GM12878 (cell line): Measurements from ENCODE around the gene CENPX. TPM values are rescaled to one million over a fixed set of nuclear protein-coding genes. Genes with fewer than 3 reads are reported as not detected.

ENCODE experiments used
- ATAC-seq: fragments of 200-7000 bp; cut with Tn5 transposase; 3 replicates; pipeline ENCODE4 v1.9.1; 2020; ENCODE audit warnings: mild to moderate bottlenecking, moderate library complexity
- BruUV-seq: library from RNA; stranded (reverse); fragments of 400-500 nt; replicated peaks from 2 replicates; lab custom pipeline; 2021; lab: Mats Ljungman, UMichigan
- CTCF ChIA-PET: fragments of 300-600 bp; sonication (Branson Sonifier 250); formaldehyde crosslinking; extraction: SDS; loops from one replicate; lab custom pipeline; 2021; ENCODE audit warnings: inconsistent platforms; lab: Yijun Ruan, JAX
- POLR2A ChIA-PET: fragments of 350-600 bp; formaldehyde crosslinking; extraction: SDS; loops from one replicate; lab custom pipeline; 2021; ENCODE audit warnings: inconsistent platforms; lab: Charles Lee
- RAD21 ChIA-PET: fragments of 300-600 bp; sonication (Branson Sonifier 250); formaldehyde crosslinking; loops from one replicate; lab custom pipeline; 2023; ENCODE audit warnings: antibody characterized with exemption; ENCODE audit not compliant: unreplicated experiment; lab: Charles Lee
- SMC1A ChIA-PET: fragments of 300-600 bp; sonication (Branson Sonifier 250); formaldehyde crosslinking; loops from one replicate; lab custom pipeline; 2023; ENCODE audit not compliant: unreplicated experiment, uncharacterized antibody; lab: Charles Lee
- DNase-seq: peaks from one replicate; pipeline ENCODE4 v3.0.0-alpha.2; 2011; ENCODE audit warnings: low read depth, low spot score
- FAIRE-seq: peaks from 3 replicates; lab custom pipeline; 2011; peaks lifted over from hg19 to GRCh38; lab: Jason Lieb, UNC
- H2AFZ ChIP-seq: 2 replicates; pipeline ENCODE4 v1.6.0; 2011; ENCODE audit warnings: low read depth, low read length, control low read depth; ENCODE audit not compliant: control insufficient read depth
- H3K27ac ChIP-seq: 2 replicates; pipeline ENCODE4 v1.5.1; 2011; ENCODE audit warnings: control low read depth; ENCODE audit not compliant: control insufficient read depth, insufficient read depth
- H3K27me3 ChIP-seq, 2 experiments: replicated peaks in 1 of 2; 2 replicates each; pipeline versions ENCODE4 v1.6.0 to v1.6.1; 2011; ENCODE audit warnings: low read length in 1 of 2; ENCODE audit not compliant: control insufficient read depth in 2 of 2, insufficient read depth in 2 of 2
- H3K36me3 ChIP-seq, 2 experiments: 2 replicates each; pipeline ENCODE4 v1.5.1; 2011; ENCODE audit warnings: low read length in 1 of 2; ENCODE audit not compliant: control insufficient read depth in 2 of 2, insufficient read depth in 2 of 2
- H3K4me1 ChIP-seq: 2 replicates; pipeline ENCODE4 v1.6.1; 2011; ENCODE audit warnings: mild to moderate bottlenecking, low read length, moderate library complexity, mixed read lengths; ENCODE audit not compliant: control insufficient read depth, insufficient read depth
- H3K4me2 ChIP-seq: 2 replicates; pipeline ENCODE4 v1.6.0; 2011; ENCODE audit warnings: control low read depth; ENCODE audit not compliant: control insufficient read depth, insufficient read depth
- H3K4me3 ChIP-seq: fragments of 200-600 bp; sonication (generic); 2 replicates; pipeline ENCODE4 v1.5.1; 2016
- H3K79me2 ChIP-seq: 2 replicates; pipeline ENCODE4 v1.6.0; 2011; ENCODE audit warnings: low read length; ENCODE audit not compliant: control insufficient read depth, insufficient read depth
- H3K9ac ChIP-seq: 2 replicates; pipeline ENCODE4 v1.8.0; 2011; ENCODE audit warnings: low read length, control low read depth, mixed read lengths; ENCODE audit not compliant: control insufficient read depth, insufficient read depth
- H3K9me3 ChIP-seq: replicated peaks from 3 replicates; pipeline ENCODE4 v1.5.1; 2011; ENCODE audit warnings: mild to moderate bottlenecking, low read length; ENCODE audit not compliant: control insufficient read depth, insufficient read depth
- H4K20me1 ChIP-seq: 2 replicates; pipeline ENCODE4 v1.6.0; 2011; ENCODE audit not compliant: control insufficient read depth, insufficient read depth
- ASH2L ChIP-seq: fragments of 300-600, 200-600 bp; sonication (generic); IDR thresholded peaks from 2 replicates; pipeline ENCODE4 v1.6.1; 2017; ENCODE audit warnings: low read depth, mild to moderate bottlenecking, borderline replicate concordance
- BHLHE40 ChIP-seq, 2 experiments: fragments of 450-650 bp in 1 of 2; IDR thresholded peaks; 2 replicates each; pipeline ENCODE4 v1.6.1; 2011 to 2017; ENCODE audit warnings: low read depth in 2 of 2, borderline replicate concordance in 1 of 2, improper control_type of control experiment in 1 of 2, low read length in 1 of 2, mild to moderate bottlenecking in 1 of 2
- DPF2 ChIP-seq: fragments of 450-650 bp; IDR thresholded peaks from 2 replicates; pipeline ENCODE4 v1.6.1; 2017; ENCODE audit warnings: mild to moderate bottlenecking
- FOS ChIP-seq: IDR thresholded peaks from 3 replicates; pipeline ENCODE4 v1.6.1; 2011; ENCODE audit warnings: borderline replicate concordance; ENCODE audit not compliant: insufficient read length; ENCODE audit errors: extremely low read depth
- HDAC6 ChIP-seq: fragments of 200-600 bp; sonication (generic); IDR thresholded peaks from one replicate; pipeline ENCODE4 v1.8.0; 2017; ENCODE audit warnings: antibody characterized with exemption; ENCODE audit not compliant: unreplicated experiment
- JUNB ChIP-seq: IDR thresholded peaks from 2 replicates; pipeline ENCODE4 v1.6.1; 2016; ENCODE audit warnings: antibody characterized with exemption, mild to moderate bottlenecking
- NFIC ChIP-seq: IDR thresholded peaks from 2 replicates; pipeline ENCODE4 v1.6.1; 2012; ENCODE audit warnings: low read depth, mild to moderate bottlenecking, inconsistent platforms, low read length, moderate library complexity
- NFYB ChIP-seq: IDR thresholded peaks from 2 replicates; pipeline ENCODE4 v1.6.1; 2011; ENCODE audit warnings: low read depth, mild to moderate bottlenecking, low read length, improper control_type of control experiment, moderate library complexity; ENCODE audit not compliant: insufficient read depth
- PAX5 ChIP-seq: IDR thresholded peaks from 2 replicates; pipeline ENCODE4 v1.6.1; 2011; ENCODE audit warnings: low read depth, low read length, borderline replicate concordance
- RB1 ChIP-seq: fragments of 450-650 bp; formaldehyde crosslinking; IDR thresholded peaks from 2 replicates; pipeline ENCODE4 v1.6.1; 2017; ENCODE audit warnings: mild to moderate bottlenecking, borderline replicate concordance
- RFX5 ChIP-seq: IDR thresholded peaks from 2 replicates; pipeline ENCODE4 v1.6.1; 2011; ENCODE audit warnings: low read depth, low read length, improper control_type of control experiment
- SKIL ChIP-seq: fragments of 450-650 bp; IDR thresholded peaks from 2 replicates; pipeline ENCODE4 v1.6.1; 2017; ENCODE audit warnings: mild to moderate bottlenecking, low read depth, inconsistent platforms; ENCODE audit not compliant: poor library complexity, severe bottlenecking
- SPI1 ChIP-seq: IDR thresholded peaks from 2 replicates; pipeline ENCODE4 v1.6.1; 2011; ENCODE audit warnings: low read depth, mild to moderate bottlenecking, low read length, moderate library complexity, borderline replicate concordance; ENCODE audit not compliant: insufficient read depth
- STAT3 ChIP-seq: IDR thresholded peaks from 2 replicates; pipeline ENCODE4 v1.6.1; 2011; ENCODE audit warnings: low read depth, low read length, improper control_type of control experiment
- TAF1 ChIP-seq: IDR thresholded peaks from 2 replicates; pipeline ENCODE4 v1.6.1; 2011; ENCODE audit warnings: mild to moderate bottlenecking, low read depth, low read length, borderline replicate concordance
- WRNIP1 ChIP-seq: IDR thresholded peaks from 2 replicates; pipeline ENCODE4 v1.6.1; 2011; ENCODE audit warnings: low read depth, low read length, improper control_type of control experiment, borderline replicate concordance
- ZNF207 ChIP-seq: fragments of 450-650 bp; IDR thresholded peaks from 2 replicates; pipeline ENCODE4 v1.6.1; 2014; ENCODE audit warnings: antibody characterized with exemption, mild to moderate bottlenecking, borderline replicate concordance
- ZNF24 ChIP-seq: fragments of 450-650 bp; IDR thresholded peaks from 2 replicates; pipeline ENCODE4 v1.6.1; 2017; ENCODE audit warnings: antibody characterized with exemption, mild to moderate bottlenecking
- ZNF274 ChIP-seq: IDR thresholded peaks from one replicate; pipeline ENCODE4 v1.8.0; 2011; ENCODE audit not compliant: insufficient read length, insufficient read depth
- ZSCAN29 ChIP-seq: fragments of 450-650 bp; IDR thresholded peaks from 2 replicates; pipeline ENCODE4 v1.6.1; 2017; ENCODE audit warnings: mild to moderate bottlenecking, moderate library complexity
- WGBS: methylation state at CpG from one replicate; pipeline ENCODE4 v1.1.6; 2016; ENCODE audit warnings: low lambda C conversion rate; ENCODE audit not compliant: insufficient replicate concordance, insufficient coverage; ENCODE audit errors: missing lambda C conversion rate; 5-methylcytosine and 5-hydroxymethylcytosine counted together
- in situ Hi-C: fragments of 300-500 bp; cut with MboI; formaldehyde crosslinking; loops from 9 replicates; pipeline ENCODE4 v1.14.3; 2018; ENCODE audit warnings: mixed read lengths
- intact Hi-C: fragments of 100-400 bp; cut with micrococcal nuclease; formaldehyde crosslinking; loops from one replicate; pipeline ENCODE4 v1.14.2; 2022; ENCODE audit not compliant: unreplicated experiment
- polyA plus RNA-seq, 11 experiments: library from polyadenylated mRNA; depleted of rRNA in 4 of 11; unstranded in 6 of 11; stranded (reverse) in 5 of 11; fragments of >200 nt; fragmentation: Nextera tagmentation in 4 of 11; fragmentation: Illumina TruSeq in 1 of 11; extraction: Ambion mirVana in 4 of 11; extraction: Trizol in 1 of 11; gene quantifications; 1 replicate in 1 of 11; 2 replicates in 10 of 11; pipeline versions ENCODE4 v1.2.1 to v1.2.3, GENCODE V29; 2011 to 2016; ENCODE audit warnings: inconsistent platforms in 2 of 11, missing spikeins in 2 of 11, low read depth in 1 of 11
- total RNA-seq, 4 experiments: library from RNA; depleted of rRNA in 3 of 4; stranded (reverse); fragments of >200 nt in 3 of 4; fragmentation: Illumina TruSeq in 1 of 4; extraction: Trizol in 1 of 4; gene quantifications; 2 replicates each; pipeline versions ENCODE4 v1.2.1 to v1.2.3, GENCODE V29; 2013 to 2021
- TF ChIP-seq, protein P1 (sequence below): fragments of 450-650 bp; IDR thresholded peaks from 2 replicates; pipeline ENCODE4 v1.6.1; 2017; ENCODE audit warnings: low read depth, mild to moderate bottlenecking, moderate library complexity
- TF ChIP-seq, protein P2 (sequence below): IDR thresholded peaks from 2 replicates; pipeline ENCODE4 v1.6.1; 2012; ENCODE audit warnings: low read depth, low read length, improper control_type of control experiment

The CENPX gene
- total and polyA plus RNA-seq, 10 of the 15 experiments (the other 5 are each of a cell fraction or from before 2014, with no cell fraction given), result 11.7 to 182 (median 71.9) TPM

- TF ChIP-seq HDAC6 (no peak), SPI1 (no peak), NFIC (no peak), ZNF24 (no peak), ZSCAN29 (no peak), DPF2 (no peak)
These were observed 20.8 kb upstream of the CENPX start (continued) for GRCh38 chr17:82043507-82043906.

DNA sequence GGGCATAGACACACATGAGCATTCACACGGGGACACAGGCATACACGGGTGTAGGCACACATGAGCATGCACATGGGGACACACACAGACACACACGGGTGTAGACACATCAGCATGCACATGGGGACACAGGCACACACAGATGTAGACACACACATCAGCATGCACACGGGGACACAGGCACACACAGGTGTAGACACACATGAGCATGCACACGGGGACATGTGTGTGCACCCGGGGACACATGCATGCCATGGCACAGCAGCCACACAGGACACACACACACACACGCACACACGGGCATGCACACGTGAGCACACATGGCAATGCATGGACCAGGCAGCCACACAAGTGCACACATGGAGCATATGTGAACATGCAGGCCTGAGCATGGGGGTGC is 20.0 kb upstream of the CENPX start:
- H3K9ac ChIP-seq, result no peak overlapping the region
- WGBS, result 22% methylated on average over 9 of the region's 9 CpGs
- no peaks in the 10 kb centered on the region for H3K79me2 ChIP-seq
- H4K20me1 ChIP-seq, result no peaks in the 10 kb centered on the region
- H3K9me3 ChIP-seq, result no peaks in the 10 kb centered on the region
- no peaks in the 10 kb centered on the region for H3K36me3 ChIP-seq
- no peaks in the 10 kb centered on the region for H3K27me3 ChIP-seq
- peaks cover 4% of the 10 kb centered on the region for H3K4me1 ChIP-seq
- in situ Hi-C loops, result no loop called here
- FAIRE-seq (no peak), DNase-seq (no peak), ATAC-seq (no peak)
- ChIA-PET CTCF (no interaction called here), POLR2A (no interaction called here), SMC1A (no interaction called here), RAD21 (no interaction called here)
- no peak overlapping the region for H2AFZ ChIP-seq
- no peak overlapping the region for H3K27ac ChIP-seq
- no peak overlapping the region for H3K4me2 ChIP-seq
- intact Hi-C loops, result no loop called here
- BruUV-seq, result no TSS peak
- no peak overlapping the region for H3K4me3 ChIP-seq
- no peak for TF ChIP-seq RFX5
- TF ChIP-seq BHLHE40 (IDR thresholded peaks at IDR 0.05; ENCODE audit: borderline replicate concordance in 1 of 2, low read depth in 2 of 2, low read length in 1 of 2), result no peak
- TF ChIP-seq ASH2L, result no peak
- no peak for TF ChIP-seq NFYB
- no peak for TF ChIP-seq ZNF274
- TF ChIP-seq STAT3, result no peak
- TF ChIP-seq SKIL, result no peak
- TF ChIP-seq ZNF207, result no peak
- TF ChIP-seq, protein P1, sequence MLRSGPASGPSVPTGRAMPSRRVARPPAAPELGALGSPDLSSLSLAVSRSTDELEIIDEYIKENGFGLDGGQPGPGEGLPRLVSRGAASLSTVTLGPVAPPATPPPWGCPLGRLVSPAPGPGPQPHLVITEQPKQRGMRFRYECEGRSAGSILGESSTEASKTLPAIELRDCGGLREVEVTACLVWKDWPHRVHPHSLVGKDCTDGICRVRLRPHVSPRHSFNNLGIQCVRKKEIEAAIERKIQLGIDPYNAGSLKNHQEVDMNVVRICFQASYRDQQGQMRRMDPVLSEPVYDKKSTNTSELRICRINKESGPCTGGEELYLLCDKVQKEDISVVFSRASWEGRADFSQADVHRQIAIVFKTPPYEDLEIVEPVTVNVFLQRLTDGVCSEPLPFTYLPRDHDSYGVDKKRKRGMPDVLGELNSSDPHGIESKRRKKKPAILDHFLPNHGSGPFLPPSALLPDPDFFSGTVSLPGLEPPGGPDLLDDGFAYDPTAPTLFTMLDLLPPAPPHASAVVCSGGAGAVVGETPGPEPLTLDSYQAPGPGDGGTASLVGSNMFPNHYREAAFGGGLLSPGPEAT, result no peak
- TF ChIP-seq, protein P2, sequence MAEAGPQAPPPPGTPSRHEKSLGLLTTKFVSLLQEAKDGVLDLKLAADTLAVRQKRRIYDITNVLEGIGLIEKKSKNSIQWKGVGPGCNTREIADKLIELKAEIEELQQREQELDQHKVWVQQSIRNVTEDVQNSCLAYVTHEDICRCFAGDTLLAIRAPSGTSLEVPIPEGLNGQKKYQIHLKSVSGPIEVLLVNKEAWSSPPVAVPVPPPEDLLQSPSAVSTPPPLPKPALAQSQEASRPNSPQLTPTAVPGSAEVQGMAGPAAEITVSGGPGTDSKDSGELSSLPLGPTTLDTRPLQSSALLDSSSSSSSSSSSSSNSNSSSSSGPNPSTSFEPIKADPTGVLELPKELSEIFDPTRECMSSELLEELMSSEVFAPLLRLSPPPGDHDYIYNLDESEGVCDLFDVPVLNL, result no peak
- TF ChIP-seq TAF1, result no peak
- no peak for TF ChIP-seq RB1
- no peak for TF ChIP-seq JUNB
- no peak for TF ChIP-seq PAX5
- no peak for TF ChIP-seq WRNIP1
- TF ChIP-seq FOS, result no peak
